ENCODE measurements around the gene PTPRD. TPM values are rescaled to one million over a fixed set of nuclear protein-coding genes. Genes with fewer than 3 reads are reported as not detected.

Gene PTPRD
- total RNA-seq, 1 experiment from 2014 or later = 69.6 TPM

DNA sequence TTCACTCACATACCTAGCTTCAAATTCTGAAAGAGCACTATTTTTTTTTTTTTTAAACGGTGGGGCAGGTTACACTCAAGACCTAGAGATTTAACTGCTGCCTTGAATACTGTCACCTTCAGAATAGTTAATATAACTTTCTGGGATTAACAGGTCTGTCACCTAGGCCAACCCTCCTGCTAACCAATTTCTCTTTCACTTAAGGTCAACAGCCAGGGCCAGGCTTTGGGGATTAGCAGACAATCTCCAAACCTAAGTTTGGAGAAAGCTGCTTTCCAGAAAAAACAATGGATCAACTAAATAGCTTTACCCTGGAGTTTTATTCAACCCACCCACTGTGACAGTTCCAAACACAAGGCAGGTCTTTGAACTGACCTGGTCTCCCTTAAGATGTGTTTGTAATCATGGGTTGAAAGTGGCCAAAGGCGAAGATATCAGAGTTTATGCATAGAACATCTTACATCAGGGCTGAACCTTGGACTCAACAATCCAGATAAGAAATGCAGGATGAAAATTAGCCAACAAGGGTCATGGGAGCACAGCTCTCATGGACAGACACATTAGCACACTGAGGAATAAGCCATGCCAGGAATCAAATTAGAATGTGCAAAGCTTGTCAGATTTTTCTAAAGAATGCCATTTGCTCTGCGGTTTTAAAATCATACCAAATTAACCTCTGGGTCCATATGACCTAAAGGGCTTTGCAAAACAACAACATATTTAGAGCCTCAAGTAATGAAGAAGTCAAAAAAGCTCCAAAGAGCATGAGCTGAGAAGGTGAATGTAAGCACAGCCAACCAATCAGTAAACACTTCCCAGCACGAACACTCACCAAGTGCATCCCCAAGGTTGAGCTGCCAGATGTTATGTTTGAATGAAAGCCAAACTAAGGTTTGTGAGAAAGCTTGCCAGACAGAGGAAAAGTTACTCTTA, 2274.7 kb downstream of the PTPRD start:
- H3K36me3 Mint-ChIP-seq = peaks cover 6% of the 10 kb centered on the region
- DNase-seq (ENCODE audit: low spot score) = no peak
- no peaks in the 10 kb centered on the region for H3K27me3 Mint-ChIP-seq (ENCODE audit: low read depth)
- no peak overlapping the region for H3K4me3 Mint-ChIP-seq
- POLR2A ChIA-PET = no interaction called here
- ATAC-seq = no peak
- CTCF ChIA-PET = no interaction called here
- no peak for TF ChIP-seq PRRX2 (CRISPR knock-in tag; IDR thresholded peaks at IDR 0.05)
- TF ChIP-seq NR1H2 (CRISPR knock-in tag; IDR thresholded peaks at IDR 0.05) = no peak
- H3K4me1 Mint-ChIP-seq = no peaks in the 10 kb centered on the region
- no peaks in the 10 kb centered on the region for H3K9me3 Mint-ChIP-seq
- H3K27ac Mint-ChIP-seq = no peak overlapping the region

GRCh38 chr9:8332871-8333270, 2279.9 kb downstream of the PTPRD start:
- Mint-ChIP-seq H3K9me3 (no peaks in the 10 kb centered on the region), H3K36me3 (peaks cover 2% of the 10 kb centered on the region; the same call in 1 of the 2 replicates), H3K4me3 (no peak overlapping the region), H3K4me1 (peaks cover 5% of the 10 kb centered on the region), H3K27ac (no peak overlapping the region; the same call in 1 of the 2 replicates), H3K27me3 (ENCODE audit: low read depth) (no peaks in the 10 kb centered on the region; the same call in 1 of the 2 replicates)
- ATAC-seq = no peak
- ChIA-PET CTCF (no interaction called here), POLR2A (no interaction called here)
- TF ChIP-seq ATF1 (CRISPR knock-in tag; IDR thresholded peaks at IDR 0.05) = no peak
- no peak for TF ChIP-seq OVOL2 (CRISPR knock-in tag; IDR thresholded peaks at IDR 0.05; ENCODE audit: borderline replicate concordance)
- TF ChIP-seq SMAD3 (CRISPR knock-in tag; IDR thresholded peaks at IDR 0.05; ENCODE audit: borderline replicate concordance) = no peak
- no peak for TF ChIP-seq SP1 (CRISPR knock-in tag; conservative IDR thresholded peaks at IDR 0.05)
- no peak for TF ChIP-seq ZBTB21 (CRISPR knock-in tag; IDR thresholded peaks at IDR 0.05; ENCODE audit: borderline replicate concordance)
- TF ChIP-seq, protein P1, sequence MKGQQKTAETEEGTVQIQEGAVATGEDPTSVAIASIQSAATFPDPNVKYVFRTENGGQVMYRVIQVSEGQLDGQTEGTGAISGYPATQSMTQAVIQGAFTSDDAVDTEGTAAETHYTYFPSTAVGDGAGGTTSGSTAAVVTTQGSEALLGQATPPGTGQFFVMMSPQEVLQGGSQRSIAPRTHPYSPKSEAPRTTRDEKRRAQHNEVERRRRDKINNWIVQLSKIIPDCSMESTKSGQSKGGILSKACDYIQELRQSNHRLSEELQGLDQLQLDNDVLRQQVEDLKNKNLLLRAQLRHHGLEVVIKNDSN (CRISPR knock-in tag; IDR thresholded peaks at IDR 0.05) = no peak
- no peak for TF ChIP-seq CREB1 (CRISPR knock-in tag; IDR thresholded peaks at IDR 0.05)
- TF ChIP-seq ZBTB43 (CRISPR knock-in tag; IDR thresholded peaks at IDR 0.05) = no peak
- TF ChIP-seq, protein P2, sequence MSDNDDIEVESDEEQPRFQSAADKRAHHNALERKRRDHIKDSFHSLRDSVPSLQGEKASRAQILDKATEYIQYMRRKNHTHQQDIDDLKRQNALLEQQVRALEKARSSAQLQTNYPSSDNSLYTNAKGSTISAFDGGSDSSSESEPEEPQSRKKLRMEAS (CRISPR knock-in tag; IDR thresholded peaks at IDR 0.05) = no peak
- TF ChIP-seq, protein P3, sequence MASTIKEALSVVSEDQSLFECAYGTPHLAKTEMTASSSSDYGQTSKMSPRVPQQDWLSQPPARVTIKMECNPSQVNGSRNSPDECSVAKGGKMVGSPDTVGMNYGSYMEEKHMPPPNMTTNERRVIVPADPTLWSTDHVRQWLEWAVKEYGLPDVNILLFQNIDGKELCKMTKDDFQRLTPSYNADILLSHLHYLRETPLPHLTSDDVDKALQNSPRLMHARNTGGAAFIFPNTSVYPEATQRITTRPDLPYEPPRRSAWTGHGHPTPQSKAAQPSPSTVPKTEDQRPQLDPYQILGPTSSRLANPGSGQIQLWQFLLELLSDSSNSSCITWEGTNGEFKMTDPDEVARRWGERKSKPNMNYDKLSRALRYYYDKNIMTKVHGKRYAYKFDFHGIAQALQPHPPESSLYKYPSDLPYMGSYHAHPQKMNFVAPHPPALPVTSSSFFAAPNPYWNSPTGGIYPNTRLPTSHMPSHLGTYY (CRISPR knock-in tag; IDR thresholded peaks at IDR 0.05) = no peak
- no peak for TF ChIP-seq ZNF317 (CRISPR knock-in tag; IDR thresholded peaks at IDR 0.05; ENCODE audit: borderline replicate concordance, low read depth)
- TF ChIP-seq IRF1 (CRISPR knock-in tag; IDR thresholded peaks at IDR 0.05) = no peak
- no peak for TF ChIP-seq NR2C2 (CRISPR knock-in tag; IDR thresholded peaks at IDR 0.05)
- TF ChIP-seq, protein P4, sequence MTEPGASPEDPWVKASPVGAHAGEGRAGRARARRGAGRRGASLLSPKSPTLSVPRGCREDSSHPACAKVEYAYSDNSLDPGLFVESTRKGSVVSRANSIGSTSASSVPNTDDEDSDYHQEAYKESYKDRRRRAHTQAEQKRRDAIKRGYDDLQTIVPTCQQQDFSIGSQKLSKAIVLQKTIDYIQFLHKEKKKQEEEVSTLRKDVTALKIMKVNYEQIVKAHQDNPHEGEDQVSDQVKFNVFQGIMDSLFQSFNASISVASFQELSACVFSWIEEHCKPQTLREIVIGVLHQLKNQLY (CRISPR knock-in tag; IDR thresholded peaks at IDR 0.05) = no peak
- DNase-seq (ENCODE audit: low spot score) = no peak

GRCh38 chr9:8332331-8332650, 2280.5 kb downstream of the PTPRD start:
- ATAC-seq = no peak
- TF ChIP-seq, protein P5, sequence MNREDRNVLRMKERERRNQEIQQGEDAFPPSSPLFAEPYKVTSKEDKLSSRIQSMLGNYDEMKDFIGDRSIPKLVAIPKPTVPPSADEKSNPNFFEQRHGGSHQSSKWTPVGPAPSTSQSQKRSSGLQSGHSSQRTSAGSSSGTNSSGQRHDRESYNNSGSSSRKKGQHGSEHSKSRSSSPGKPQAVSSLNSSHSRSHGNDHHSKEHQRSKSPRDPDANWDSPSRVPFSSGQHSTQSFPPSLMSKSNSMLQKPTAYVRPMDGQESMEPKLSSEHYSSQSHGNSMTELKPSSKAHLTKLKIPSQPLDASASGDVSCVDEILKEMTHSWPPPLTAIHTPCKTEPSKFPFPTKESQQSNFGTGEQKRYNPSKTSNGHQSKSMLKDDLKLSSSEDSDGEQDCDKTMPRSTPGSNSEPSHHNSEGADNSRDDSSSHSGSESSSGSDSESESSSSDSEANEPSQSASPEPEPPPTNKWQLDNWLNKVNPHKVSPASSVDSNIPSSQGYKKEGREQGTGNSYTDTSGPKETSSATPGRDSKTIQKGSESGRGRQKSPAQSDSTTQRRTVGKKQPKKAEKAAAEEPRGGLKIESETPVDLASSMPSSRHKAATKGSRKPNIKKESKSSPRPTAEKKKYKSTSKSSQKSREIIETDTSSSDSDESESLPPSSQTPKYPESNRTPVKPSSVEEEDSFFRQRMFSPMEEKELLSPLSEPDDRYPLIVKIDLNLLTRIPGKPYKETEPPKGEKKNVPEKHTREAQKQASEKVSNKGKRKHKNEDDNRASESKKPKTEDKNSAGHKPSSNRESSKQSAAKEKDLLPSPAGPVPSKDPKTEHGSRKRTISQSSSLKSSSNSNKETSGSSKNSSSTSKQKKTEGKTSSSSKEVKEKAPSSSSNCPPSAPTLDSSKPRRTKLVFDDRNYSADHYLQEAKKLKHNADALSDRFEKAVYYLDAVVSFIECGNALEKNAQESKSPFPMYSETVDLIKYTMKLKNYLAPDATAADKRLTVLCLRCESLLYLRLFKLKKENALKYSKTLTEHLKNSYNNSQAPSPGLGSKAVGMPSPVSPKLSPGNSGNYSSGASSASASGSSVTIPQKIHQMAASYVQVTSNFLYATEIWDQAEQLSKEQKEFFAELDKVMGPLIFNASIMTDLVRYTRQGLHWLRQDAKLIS (CRISPR knock-in tag; IDR thresholded peaks at IDR 0.05; ENCODE audit: borderline replicate concordance) = no peak
- TF ChIP-seq, protein P6, sequence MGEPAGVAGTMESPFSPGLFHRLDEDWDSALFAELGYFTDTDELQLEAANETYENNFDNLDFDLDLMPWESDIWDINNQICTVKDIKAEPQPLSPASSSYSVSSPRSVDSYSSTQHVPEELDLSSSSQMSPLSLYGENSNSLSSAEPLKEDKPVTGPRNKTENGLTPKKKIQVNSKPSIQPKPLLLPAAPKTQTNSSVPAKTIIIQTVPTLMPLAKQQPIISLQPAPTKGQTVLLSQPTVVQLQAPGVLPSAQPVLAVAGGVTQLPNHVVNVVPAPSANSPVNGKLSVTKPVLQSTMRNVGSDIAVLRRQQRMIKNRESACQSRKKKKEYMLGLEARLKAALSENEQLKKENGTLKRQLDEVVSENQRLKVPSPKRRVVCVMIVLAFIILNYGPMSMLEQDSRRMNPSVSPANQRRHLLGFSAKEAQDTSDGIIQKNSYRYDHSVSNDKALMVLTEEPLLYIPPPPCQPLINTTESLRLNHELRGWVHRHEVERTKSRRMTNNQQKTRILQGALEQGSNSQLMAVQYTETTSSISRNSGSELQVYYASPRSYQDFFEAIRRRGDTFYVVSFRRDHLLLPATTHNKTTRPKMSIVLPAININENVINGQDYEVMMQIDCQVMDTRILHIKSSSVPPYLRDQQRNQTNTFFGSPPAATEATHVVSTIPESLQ (CRISPR knock-in tag; IDR thresholded peaks at IDR 0.05) = no peak
- no peak for TF ChIP-seq FOXJ3 (CRISPR knock-in tag; IDR thresholded peaks at IDR 0.05; ENCODE audit: borderline replicate concordance)

More at GRCh38 chr9:8332331-8332650, 2280.5 kb downstream of the PTPRD start:
- no peak for DNase-seq (ENCODE audit: low spot score)
- H3K4me3 Mint-ChIP-seq = no peak overlapping the region
- peaks cover 5% of the 10 kb centered on the region for H3K4me1 Mint-ChIP-seq
- POLR2A ChIA-PET = no interaction called here
- CTCF ChIA-PET = no interaction called here
- no peak overlapping the region for H3K27ac Mint-ChIP-seq
- H3K9me3 Mint-ChIP-seq = no peaks in the 10 kb centered on the region
- peaks cover 2% of the 10 kb centered on the region; the same call in 1 of the 2 replicates for H3K36me3 Mint-ChIP-seq
- no peaks in the 10 kb centered on the region; the same call in 1 of the 2 replicates for H3K27me3 Mint-ChIP-seq (ENCODE audit: low read depth)
